Sigmoid colon (tissue), 4 donors: Measurements from ENCODE around the gene CBX6.

Experiments used
- EP300 ChIP-seq, 4 donors: sonication (generic); formaldehyde crosslinking; IDR thresholded peaks; one replicate each; pipeline ENCODE4 v1.6.1; 2017; ENCODE audit warnings: antibody characterized with exemption in 4 of 4
- TF ChIP-seq, protein P1 (sequence below), 4 experiments: fragments of 450-650 bp in 3 of 4; fragments of 200-600 bp in 1 of 4; IDR thresholded peaks; one replicate each; pipeline ENCODE4 v1.5.1; 2016 to 2019; ENCODE audit warnings: antibody characterized with exemption in 4 of 4, mild to moderate bottlenecking in 3 of 4, moderate library complexity in 2 of 4

GRCh38 chr22:38843657-38844314 is 28.2 kb downstream of the CBX6 start, which contains the start of gene NPTXR:
- TF ChIP-seq, protein P1, sequence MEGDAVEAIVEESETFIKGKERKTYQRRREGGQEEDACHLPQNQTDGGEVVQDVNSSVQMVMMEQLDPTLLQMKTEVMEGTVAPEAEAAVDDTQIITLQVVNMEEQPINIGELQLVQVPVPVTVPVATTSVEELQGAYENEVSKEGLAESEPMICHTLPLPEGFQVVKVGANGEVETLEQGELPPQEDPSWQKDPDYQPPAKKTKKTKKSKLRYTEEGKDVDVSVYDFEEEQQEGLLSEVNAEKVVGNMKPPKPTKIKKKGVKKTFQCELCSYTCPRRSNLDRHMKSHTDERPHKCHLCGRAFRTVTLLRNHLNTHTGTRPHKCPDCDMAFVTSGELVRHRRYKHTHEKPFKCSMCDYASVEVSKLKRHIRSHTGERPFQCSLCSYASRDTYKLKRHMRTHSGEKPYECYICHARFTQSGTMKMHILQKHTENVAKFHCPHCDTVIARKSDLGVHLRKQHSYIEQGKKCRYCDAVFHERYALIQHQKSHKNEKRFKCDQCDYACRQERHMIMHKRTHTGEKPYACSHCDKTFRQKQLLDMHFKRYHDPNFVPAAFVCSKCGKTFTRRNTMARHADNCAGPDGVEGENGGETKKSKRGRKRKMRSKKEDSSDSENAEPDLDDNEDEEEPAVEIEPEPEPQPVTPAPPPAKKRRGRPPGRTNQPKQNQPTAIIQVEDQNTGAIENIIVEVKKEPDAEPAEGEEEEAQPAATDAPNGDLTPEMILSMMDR (IDR thresholded peaks at IDR 0.05): no peak
- no peak for TF ChIP-seq EP300 (IDR thresholded peaks at IDR 0.05)
